Measurements from ENCODE around the gene MATN4. TPM values are rescaled to one million over a fixed set of nuclear protein-coding genes. Genes with fewer than 3 reads are reported as not detected.

MATN4 gene
- total RNA-seq, 4 donors from 2014 or later = not detected

DNA sequence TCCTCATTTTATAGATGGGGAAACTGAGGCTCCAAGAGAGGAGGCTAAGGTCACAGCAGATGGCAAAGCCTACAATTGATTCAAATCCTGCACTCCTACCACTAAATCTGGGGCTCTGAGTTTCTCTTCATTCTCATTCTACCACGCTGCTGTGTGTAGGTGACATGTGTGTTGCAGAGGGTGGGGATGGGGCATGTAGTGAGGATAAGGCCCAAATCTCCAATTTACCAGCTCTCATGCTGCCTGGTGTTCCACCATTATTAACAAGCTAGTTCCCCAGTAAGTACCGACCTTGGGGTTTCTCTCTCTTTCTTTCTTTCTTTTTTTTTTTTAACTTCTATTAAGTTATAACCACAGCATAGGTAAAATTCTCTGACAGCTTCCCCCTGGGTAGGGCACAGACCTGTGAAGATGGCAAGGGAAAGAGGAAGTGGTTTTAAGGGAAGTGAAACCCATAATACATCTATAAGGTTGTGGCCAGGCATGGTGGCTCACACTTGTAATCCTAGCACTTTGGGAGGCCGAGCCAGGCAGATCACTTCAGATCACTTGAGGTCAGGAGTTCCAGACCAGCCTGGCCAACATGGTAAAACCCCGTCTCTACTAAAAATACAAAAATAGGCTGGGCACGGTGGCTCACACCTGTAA, 13.0 kb upstream of the MATN4 start:
- no peak for TF ChIP-seq POLR2A (IDR thresholded peaks at IDR 0.05)
- TF ChIP-seq, protein P1, sequence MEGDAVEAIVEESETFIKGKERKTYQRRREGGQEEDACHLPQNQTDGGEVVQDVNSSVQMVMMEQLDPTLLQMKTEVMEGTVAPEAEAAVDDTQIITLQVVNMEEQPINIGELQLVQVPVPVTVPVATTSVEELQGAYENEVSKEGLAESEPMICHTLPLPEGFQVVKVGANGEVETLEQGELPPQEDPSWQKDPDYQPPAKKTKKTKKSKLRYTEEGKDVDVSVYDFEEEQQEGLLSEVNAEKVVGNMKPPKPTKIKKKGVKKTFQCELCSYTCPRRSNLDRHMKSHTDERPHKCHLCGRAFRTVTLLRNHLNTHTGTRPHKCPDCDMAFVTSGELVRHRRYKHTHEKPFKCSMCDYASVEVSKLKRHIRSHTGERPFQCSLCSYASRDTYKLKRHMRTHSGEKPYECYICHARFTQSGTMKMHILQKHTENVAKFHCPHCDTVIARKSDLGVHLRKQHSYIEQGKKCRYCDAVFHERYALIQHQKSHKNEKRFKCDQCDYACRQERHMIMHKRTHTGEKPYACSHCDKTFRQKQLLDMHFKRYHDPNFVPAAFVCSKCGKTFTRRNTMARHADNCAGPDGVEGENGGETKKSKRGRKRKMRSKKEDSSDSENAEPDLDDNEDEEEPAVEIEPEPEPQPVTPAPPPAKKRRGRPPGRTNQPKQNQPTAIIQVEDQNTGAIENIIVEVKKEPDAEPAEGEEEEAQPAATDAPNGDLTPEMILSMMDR (IDR thresholded peaks at IDR 0.05) = no peak
- H3K36me3 ChIP-seq = peaks cover 0 to 12% (median 0%) of the 10 kb centered on the region in 3 donors
- H3K27me3 ChIP-seq = no peaks in the 10 kb centered on the region
- peaks cover 0 to 23% (median 0%) of the 10 kb centered on the region in 4 donors for H3K4me1 ChIP-seq
- peak in 2 of 3 donors; percentile 40 to 54 for DNase-seq
- H3K9me3 ChIP-seq = no peaks in the 10 kb centered on the region
- no peak overlapping the region for H3K4me3 ChIP-seq
- H3K27ac ChIP-seq = no peak overlapping the region

GRCh38 chr20:45318948-45319347, 10.8 kb upstream of the MATN4 start:
- Histone ChIP-seq H3K4me1 (peaks cover 0 to 23% (median 0%) of the 10 kb centered on the region in 4 donors), H3K27me3 (no peaks in the 10 kb centered on the region), H3K9me3 (no peaks in the 10 kb centered on the region), H3K36me3 (no peaks in the 10 kb centered on the region), H3K27ac (no peak overlapping the region), H3K4me3 (no peak overlapping the region)
- TF ChIP-seq, protein P1 (IDR thresholded peaks at IDR 0.05) = no peak
- no peak for TF ChIP-seq POLR2A (IDR thresholded peaks at IDR 0.05)
- DNase-seq = peak in 1 of 3 donors; percentile 21

DNA sequence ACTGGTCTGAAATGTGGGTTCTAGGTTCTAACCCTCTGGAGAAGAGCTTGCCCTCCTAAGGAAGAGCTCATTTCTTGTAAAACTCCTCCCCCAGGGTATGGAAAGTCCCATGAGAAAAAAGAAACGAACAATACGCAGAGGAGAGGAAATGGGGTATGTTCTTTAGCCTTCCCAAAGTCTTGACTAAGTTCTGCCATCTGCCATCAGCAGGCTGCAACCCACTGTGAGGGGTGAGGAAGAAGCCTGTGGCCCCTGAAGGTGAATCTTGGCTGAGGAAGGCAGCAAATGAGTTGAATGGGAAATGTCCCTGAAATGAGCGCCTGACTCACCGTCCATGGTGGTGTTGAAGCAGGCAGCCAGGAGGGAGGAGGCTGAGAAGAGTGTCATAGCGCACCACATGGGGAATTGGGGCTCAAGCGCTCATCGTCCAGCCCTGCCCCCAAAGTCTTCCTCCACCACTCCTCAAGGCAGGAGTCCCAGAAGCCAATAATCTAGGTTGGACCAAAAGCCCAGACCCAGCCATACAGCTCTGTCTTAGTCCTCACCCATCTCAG, 10.4 kb upstream of the MATN4 start:
- Histone ChIP-seq H3K4me1 (peaks cover 0 to 22% (median 0%) of the 10 kb centered on the region in 4 donors), H3K4me3 (no peak overlapping the region), H3K9me3 (no peaks in the 10 kb centered on the region), H3K27ac (no peak overlapping the region), H3K27me3 (no peaks in the 10 kb centered on the region), H3K36me3 (no peaks in the 10 kb centered on the region)
- TF ChIP-seq POLR2A (IDR thresholded peaks at IDR 0.05) = no peak
- TF ChIP-seq, protein P1 (IDR thresholded peaks at IDR 0.05) = no peak
- no peak for DNase-seq

DNA sequence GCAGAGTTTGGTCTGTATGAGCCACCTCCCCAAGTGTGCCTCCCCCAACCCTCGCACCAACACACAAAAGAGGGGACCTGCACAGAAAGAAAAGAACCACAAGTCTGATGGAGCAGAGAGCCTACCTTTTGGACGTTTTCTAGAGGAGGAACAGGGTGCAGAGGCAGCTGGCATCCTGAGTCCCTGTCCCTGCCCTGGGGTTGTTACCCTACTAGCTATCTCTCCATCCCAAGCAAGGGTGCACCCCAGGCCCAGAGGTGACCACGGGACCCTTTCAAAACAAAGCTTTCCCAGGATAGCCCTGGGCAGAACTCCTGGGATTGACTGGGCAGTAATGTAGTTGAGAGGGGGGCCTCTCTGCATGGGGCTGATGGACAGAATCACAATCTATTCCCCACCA, 9.7 kb upstream of the MATN4 start:
- Histone ChIP-seq H3K4me3 (no peak overlapping the region), H3K27me3 (no peaks in the 10 kb centered on the region), H3K4me1 (peaks cover 0 to 16% (median 0%) of the 10 kb centered on the region in 4 donors), H3K36me3 (no peaks in the 10 kb centered on the region), H3K27ac (no peak overlapping the region), H3K9me3 (no peaks in the 10 kb centered on the region)
- TF ChIP-seq, protein P1 (IDR thresholded peaks at IDR 0.05) = no peak
- TF ChIP-seq POLR2A (IDR thresholded peaks at IDR 0.05) = no peak
- peak in 1 of 3 donors; percentile 16 for DNase-seq

DNA sequence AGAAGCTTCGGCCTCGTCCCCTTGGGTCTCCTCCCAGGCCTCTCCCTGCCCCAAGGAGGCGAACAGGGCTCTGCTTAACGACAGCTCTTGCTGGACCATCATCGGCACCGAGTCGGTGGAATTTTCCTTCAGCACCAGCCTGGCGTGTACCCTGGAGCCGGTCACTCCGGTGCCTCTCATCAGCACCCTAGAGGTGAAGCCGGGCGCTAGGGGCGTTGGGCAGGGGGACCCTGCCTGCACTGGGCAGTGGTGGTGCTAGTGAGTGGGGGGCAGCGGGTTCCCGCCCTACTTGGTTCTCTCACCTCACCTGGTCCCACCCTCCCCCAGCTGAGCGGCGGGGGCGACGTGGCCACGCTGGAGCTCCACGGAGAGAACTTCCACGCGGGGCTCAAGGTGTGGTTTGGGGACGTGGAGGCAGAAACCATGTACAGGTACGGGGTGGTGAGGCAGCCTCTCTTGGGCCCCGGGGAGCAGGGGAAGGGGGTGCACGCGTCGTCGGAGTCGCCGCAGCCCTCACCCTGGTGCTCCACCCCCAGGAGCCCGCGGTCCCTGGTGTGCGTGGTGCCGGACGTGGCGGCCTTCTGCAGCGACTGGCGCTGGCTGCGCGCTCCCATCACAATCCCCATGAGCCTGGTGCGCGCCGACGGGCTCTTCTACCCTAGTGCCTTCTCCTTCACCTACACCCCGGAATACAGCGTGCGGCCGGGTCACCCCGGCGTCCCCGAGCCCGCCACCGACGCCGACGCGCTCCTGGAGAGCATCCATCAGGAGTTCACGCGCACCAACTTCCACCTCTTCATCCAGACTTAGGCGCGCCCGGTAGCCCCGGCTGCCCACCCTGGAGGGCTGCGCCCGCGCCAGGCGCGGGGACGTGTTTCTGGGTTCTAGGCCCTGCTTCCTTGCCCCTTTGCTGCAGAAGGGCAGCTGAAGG, 8.3 kb upstream of the MATN4 start:
- Histone ChIP-seq H3K27me3 (no peaks in the 10 kb centered on the region), H3K4me3 (no peak overlapping the region), H3K4me1 (peaks cover 0 to 4% (median 0%) of the 10 kb centered on the region in 4 donors)

More for the DNA sequence above, 8.3 kb upstream of the MATN4 start:
- no peaks in the 10 kb centered on the region for H3K9me3 ChIP-seq
- H3K27ac ChIP-seq = no peak overlapping the region
- TF ChIP-seq POLR2A (IDR thresholded peaks at IDR 0.05) = no peak
- TF ChIP-seq, protein P1 (IDR thresholded peaks at IDR 0.05) = no peak
- H3K36me3 ChIP-seq = no peaks in the 10 kb centered on the region
- peak in 1 of 3 donors; percentile 42 for DNase-seq
